ENCODE results near the gene SEC24D.

The SEC24D gene

DNA sequence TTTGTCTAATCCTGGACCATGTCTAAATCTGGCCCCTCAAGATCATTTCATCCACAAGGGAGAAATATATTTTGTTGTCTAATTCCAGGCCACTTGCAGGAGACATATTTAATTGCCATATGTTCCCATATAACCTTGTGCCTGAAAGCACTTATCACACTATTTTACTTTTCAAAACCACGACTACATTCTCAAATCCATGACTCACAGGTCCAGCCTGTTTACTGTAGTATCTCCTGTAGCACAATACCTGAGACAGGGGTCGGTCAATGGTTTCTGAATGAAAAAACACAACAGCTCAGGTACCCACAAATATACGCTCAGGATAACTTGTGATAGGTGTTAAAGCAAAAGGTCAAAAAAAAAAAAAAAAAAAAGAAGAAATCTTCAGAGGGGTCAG lies 60.9 kb downstream of the SEC24D start:
- POLR2A ChIA-PET = no interaction called here
- no peaks in the 10 kb centered on the region for H3K4me1 ChIP-seq (ENCODE audit: control insufficient read depth, insufficient read depth, low read length)
- H3K9me3 ChIP-seq (ENCODE audit: control insufficient read depth, insufficient read depth, low read depth, low read length) = no peaks in the 10 kb centered on the region
- CTCF ChIA-PET = interaction anchor here (0.6 to 6.4 kb wide), 6 partner anchors 15 to 194 kb away, joined by 3 to 50 read pairs (median 5); partner anchors contain the start of gene SYNPO2
- H3K4me3 ChIP-seq (ENCODE audit: low read depth, low read length) = no peak overlapping the region
- TF ChIP-seq, protein P1, sequence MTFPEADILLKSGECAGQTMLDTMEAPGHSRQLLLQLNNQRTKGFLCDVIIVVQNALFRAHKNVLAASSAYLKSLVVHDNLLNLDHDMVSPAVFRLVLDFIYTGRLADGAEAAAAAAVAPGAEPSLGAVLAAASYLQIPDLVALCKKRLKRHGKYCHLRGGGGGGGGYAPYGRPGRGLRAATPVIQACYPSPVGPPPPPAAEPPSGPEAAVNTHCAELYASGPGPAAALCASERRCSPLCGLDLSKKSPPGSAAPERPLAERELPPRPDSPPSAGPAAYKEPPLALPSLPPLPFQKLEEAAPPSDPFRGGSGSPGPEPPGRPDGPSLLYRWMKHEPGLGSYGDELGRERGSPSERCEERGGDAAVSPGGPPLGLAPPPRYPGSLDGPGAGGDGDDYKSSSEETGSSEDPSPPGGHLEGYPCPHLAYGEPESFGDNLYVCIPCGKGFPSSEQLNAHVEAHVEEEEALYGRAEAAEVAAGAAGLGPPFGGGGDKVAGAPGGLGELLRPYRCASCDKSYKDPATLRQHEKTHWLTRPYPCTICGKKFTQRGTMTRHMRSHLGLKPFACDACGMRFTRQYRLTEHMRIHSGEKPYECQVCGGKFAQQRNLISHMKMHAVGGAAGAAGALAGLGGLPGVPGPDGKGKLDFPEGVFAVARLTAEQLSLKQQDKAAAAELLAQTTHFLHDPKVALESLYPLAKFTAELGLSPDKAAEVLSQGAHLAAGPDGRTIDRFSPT (tag by site-specific recombination; IDR thresholded peaks at IDR 0.05) = no peak
- no peak for TF ChIP-seq ZNF433 (tag by site-specific recombination; IDR thresholded peaks at IDR 0.05; ENCODE audit: low read depth)
- no peak for TF ChIP-seq ZNF654 (tag by site-specific recombination; IDR thresholded peaks at IDR 0.05; ENCODE audit: low read depth)
- TF ChIP-seq ZNF416 (tag by site-specific recombination; IDR thresholded peaks at IDR 0.05) = no peak
- TF ChIP-seq ZNF391 (tag by site-specific recombination; IDR thresholded peaks at IDR 0.05; ENCODE audit: borderline replicate concordance, low read depth) = no peak
- no peak for TF ChIP-seq ZBTB10 (tag by site-specific recombination; IDR thresholded peaks at IDR 0.05)
- no peak for TF ChIP-seq ZNF248 (tag by site-specific recombination; IDR thresholded peaks at IDR 0.05)
- TF ChIP-seq ZNF423 (tag by site-specific recombination; IDR thresholded peaks at IDR 0.05) = no peak
- TF ChIP-seq ZNF660 (tag by site-specific recombination; IDR thresholded peaks at IDR 0.05) = no peak
- H3K36me3 ChIP-seq (ENCODE audit: control insufficient read depth in 2 of 2, insufficient read depth in 1 of 2, low read length in 2 of 2) = no peaks in the 10 kb centered on the region
- H3K27ac ChIP-seq (ENCODE audit: extremely low read depth, low read depth, low read length) = no peak overlapping the region

DNA sequence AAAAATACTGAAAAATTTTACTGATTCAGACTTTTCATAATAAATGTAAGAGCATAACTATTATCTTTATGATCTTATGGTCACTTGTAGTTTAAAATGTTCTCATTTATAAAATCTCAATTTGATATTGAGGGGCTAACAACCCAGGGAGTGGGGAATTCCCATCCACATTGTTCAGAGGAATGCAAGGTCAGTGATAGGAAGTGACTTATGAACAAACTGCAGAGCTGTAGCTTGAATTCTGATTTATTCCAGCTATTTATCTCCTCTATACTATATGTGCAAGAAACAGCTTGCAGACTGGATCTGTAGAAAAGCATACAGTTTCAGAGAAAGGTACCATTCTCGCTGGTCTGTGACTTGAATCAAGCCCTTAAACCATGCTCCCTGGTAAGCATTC lies 61.6 kb downstream of the SEC24D start:
- no peak for TF ChIP-seq ZNF473 (tag by site-specific recombination; IDR thresholded peaks at IDR 0.05)
- no peak for TF ChIP-seq ZNF248 (tag by site-specific recombination; IDR thresholded peaks at IDR 0.05)
- TF ChIP-seq, protein P2, sequence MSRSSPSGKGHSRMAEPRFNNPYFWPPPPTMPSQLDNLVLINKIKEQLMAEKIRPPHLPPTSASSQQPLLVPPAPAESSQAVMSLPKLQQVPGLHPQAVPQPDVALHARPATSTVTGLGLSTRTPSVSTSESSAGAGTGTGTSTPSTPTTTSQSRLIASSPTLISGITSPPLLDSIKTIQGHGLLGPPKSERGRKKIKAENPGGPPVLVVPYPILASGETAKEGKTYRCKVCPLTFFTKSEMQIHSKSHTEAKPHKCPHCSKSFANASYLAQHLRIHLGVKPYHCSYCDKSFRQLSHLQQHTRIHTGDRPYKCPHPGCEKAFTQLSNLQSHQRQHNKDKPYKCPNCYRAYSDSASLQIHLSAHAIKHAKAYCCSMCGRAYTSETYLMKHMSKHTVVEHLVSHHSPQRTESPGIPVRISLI (tag by site-specific recombination; IDR thresholded peaks at IDR 0.05) = no peak
- TF ChIP-seq ZNF558 (tag by site-specific recombination; IDR thresholded peaks at IDR 0.05) = no peak
- no peak for TF ChIP-seq TCF7L2 (IDR thresholded peaks at IDR 0.05; ENCODE audit: borderline replicate concordance, low read depth, low read length)
- no peak for TF ChIP-seq ZNF571 (tag by site-specific recombination; IDR thresholded peaks at IDR 0.05)
- no peak for TF ChIP-seq ZNF26 (tag by site-specific recombination; IDR thresholded peaks at IDR 0.05)
- TF ChIP-seq, protein P3, sequence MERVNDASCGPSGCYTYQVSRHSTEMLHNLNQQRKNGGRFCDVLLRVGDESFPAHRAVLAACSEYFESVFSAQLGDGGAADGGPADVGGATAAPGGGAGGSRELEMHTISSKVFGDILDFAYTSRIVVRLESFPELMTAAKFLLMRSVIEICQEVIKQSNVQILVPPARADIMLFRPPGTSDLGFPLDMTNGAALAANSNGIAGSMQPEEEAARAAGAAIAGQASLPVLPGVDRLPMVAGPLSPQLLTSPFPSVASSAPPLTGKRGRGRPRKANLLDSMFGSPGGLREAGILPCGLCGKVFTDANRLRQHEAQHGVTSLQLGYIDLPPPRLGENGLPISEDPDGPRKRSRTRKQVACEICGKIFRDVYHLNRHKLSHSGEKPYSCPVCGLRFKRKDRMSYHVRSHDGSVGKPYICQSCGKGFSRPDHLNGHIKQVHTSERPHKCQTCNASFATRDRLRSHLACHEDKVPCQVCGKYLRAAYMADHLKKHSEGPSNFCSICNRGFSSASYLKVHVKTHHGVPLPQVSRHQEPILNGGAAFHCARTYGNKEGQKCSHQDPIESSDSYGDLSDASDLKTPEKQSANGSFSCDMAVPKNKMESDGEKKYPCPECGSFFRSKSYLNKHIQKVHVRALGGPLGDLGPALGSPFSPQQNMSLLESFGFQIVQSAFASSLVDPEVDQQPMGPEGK (tag by site-specific recombination; IDR thresholded peaks at IDR 0.05) = no peak
- TF ChIP-seq ZNF610 (tag by site-specific recombination; IDR thresholded peaks at IDR 0.05; ENCODE audit: borderline replicate concordance) = no peak
- Histone ChIP-seq H3K9me3 (ENCODE audit: control insufficient read depth, insufficient read depth, low read depth, low read length) (no peaks in the 10 kb centered on the region), H3K4me1 (ENCODE audit: control insufficient read depth, insufficient read depth, low read length) (no peaks in the 10 kb centered on the region), H3K27ac (ENCODE audit: extremely low read depth, low read depth, low read length) (no peak overlapping the region), H3K4me3 (ENCODE audit: low read depth, low read length) (no peak overlapping the region), H3K36me3 (ENCODE audit: control insufficient read depth in 2 of 2, insufficient read depth in 1 of 2, low read length in 2 of 2) (no peaks in the 10 kb centered on the region)
- ChIA-PET CTCF (interaction anchor here (0.6 to 6.4 kb wide), 6 partner anchors 17 to 181 kb away, joined by 3 to 50 read pairs (median 4); partner anchors contain the start of gene SYNPO2), POLR2A (no interaction called here)

All from HEK293 (cell line).